B cell (primary cell): ENCODE data around the gene SEMA3F.

Experiments used
- EZH2 ChIP-seq: IDR thresholded peaks from 2 replicates; pipeline ENCODE4 v1.6.1; 2012; ENCODE audit warnings: borderline replicate concordance, low read depth, mild to moderate bottlenecking, moderate library complexity, low read length; ENCODE audit not compliant: insufficient read depth, poor library complexity, severe bottlenecking
- TF ChIP-seq, protein P1 (sequence below): fragments of 200-600 bp; IDR thresholded peaks from one replicate; pipeline ENCODE4 v1.8.0; 2022; ENCODE audit warnings: antibody characterized with exemption, mild to moderate bottlenecking

DNA sequence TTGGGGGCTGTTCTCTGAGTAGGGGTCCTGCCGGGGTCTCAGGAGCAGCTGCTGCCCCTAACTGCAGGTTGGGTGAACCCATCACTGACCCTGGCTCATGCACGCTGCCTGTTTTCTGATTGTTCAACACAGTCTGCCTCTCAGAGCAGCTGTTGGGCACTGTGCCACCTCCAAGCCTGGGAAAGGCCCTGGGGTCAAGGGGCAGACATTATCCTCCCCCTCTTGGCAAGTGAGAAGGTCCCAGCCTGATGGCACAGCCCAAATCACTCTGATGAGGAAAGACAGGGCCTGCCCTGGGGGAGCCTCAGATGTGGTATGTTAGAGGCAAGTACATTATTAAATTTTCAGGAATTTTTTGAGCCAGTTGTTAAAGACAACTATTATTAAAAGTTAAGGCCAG lies 22.2 kb downstream of the SEMA3F start:
- TF ChIP-seq, protein P1, sequence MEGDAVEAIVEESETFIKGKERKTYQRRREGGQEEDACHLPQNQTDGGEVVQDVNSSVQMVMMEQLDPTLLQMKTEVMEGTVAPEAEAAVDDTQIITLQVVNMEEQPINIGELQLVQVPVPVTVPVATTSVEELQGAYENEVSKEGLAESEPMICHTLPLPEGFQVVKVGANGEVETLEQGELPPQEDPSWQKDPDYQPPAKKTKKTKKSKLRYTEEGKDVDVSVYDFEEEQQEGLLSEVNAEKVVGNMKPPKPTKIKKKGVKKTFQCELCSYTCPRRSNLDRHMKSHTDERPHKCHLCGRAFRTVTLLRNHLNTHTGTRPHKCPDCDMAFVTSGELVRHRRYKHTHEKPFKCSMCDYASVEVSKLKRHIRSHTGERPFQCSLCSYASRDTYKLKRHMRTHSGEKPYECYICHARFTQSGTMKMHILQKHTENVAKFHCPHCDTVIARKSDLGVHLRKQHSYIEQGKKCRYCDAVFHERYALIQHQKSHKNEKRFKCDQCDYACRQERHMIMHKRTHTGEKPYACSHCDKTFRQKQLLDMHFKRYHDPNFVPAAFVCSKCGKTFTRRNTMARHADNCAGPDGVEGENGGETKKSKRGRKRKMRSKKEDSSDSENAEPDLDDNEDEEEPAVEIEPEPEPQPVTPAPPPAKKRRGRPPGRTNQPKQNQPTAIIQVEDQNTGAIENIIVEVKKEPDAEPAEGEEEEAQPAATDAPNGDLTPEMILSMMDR, result no peak
- no peak for TF ChIP-seq EZH2
